ENCODE data around the gene TIMM23.
"Not testable (repeated sequence)": the region's sequence is repeated elsewhere in the genome, so short reads cannot be mapped to it uniquely, and the experiment has no call there.

- peak in 6 of 7 experiments; percentile 13 to 49 (median 40) for TF ChIP-seq CTCF (IDR thresholded peaks at IDR 0.05)
- TF ChIP-seq POLR2A (IDR thresholded peaks at IDR 0.05): not testable (repeated sequence)
These were observed 11.4 kb downstream of the TIMM23 start for GRCh38 chr10:45983538-45984186.

Data from body of pancreas (tissue), 4 donors.